Measurements from ENCODE around the gene PRAMEF7.
"Not testable (repeated sequence)": the region's sequence is repeated elsewhere in the genome, so short reads cannot be mapped to it uniquely, and the experiment has no call there.

Gene PRAMEF7

DNA sequence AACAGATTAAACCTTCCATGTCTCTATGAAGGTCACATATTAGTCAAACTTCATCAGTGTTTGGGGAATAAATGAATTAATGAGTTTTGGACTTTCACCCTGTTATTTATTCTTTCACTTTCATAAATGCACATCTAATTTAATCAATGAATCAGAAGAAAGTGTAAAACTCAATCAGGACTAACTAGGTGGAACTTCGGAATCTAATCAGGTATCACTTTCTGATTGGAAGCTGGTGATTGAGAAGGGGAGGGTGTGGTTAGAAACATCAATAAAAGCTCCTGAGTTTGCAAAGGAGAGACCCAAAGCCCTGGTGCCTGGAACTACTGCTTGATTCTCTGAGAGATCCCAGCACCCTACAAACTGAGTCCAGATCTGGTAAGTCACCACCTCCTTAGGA is at the start of gene PRAMEF7:
PRAMEF7 (plus strand) TSS at position 301 of the 400 bp plus-strand sequence. CDS start 1,083 bp downstream, outside the sequence.
- not testable (repeated sequence) for DNase-seq (ENCODE audit: low read depth in 3 of 3)

DNA sequence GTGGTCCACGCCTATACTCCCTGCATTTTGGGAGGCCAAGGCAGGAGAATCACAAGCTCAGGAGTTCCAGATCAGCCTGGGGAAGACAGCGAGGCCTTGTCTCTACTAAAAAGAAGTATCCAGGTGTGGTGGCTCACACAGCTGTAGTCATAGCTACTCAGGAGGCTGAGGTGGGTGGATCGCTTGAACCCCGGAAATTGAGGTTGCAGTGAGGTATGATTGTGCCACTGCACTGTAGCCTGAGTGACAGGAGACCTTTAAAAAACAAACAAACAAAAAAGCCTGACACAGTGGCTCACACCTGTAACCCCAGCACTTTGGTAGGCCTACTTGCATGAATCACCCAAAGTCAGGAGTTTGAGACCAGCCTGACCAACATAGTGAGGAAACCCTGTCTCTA is 38.0 kb upstream of the PRAMEF7 start:
- DNase-seq (ENCODE audit: low read depth in 3 of 3) = not testable (repeated sequence)

DNA sequence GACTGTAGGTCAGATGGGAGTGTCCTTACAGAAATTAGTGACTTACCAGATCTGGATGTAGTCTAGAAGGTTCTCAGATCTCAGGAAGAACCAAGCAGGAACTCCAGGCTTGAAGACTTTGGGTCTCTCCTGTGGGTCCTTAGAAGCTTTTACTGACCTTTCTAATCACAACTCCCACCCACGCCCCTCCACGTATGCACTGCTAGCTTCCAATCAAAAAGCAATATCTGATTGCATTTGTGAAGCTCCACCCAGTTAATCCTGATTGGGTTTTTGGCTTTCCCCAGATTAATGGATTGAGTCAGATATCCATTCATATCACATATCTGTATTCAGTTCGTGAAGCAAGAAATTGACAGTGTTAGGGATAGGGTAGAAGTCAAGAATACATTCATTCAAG is 30.3 kb upstream of the PRAMEF7 start, which contains the start of gene PRAMEF4:
PRAMEF4 (minus strand) TSS at position 101 of the 400 bp plus-strand sequence. CDS start 2,807 bp downstream, outside the sequence.
- not testable (repeated sequence) for DNase-seq (ENCODE audit: low read depth in 3 of 3)

DNA sequence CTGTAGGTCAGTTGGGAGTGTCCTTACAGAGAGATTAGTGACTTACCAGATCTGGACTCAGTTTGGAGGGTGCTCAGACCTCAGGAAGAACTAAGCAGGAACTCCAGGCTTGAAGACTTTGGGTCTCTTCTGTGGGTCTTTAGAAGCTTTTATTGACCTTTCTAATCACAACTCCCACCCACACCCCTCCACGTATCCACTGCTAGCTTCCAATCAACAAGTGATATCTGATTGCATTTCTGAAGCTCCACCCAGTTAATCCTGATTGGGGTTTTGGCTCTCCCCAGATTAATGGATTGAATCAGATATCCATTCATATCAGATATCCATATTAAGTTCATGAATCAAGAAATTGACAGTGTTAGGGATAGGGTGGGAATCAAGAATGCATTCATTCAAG is 18.2 kb upstream of the PRAMEF7 start, which contains the start of gene PRAMEF10:
PRAMEF10 (minus strand) TSS at position 101 of the 400 bp plus-strand sequence. CDS start 2,423 bp downstream, outside the sequence.
- DNase-seq (ENCODE audit: low read depth in 3 of 3) = not testable (repeated sequence)

DNA sequence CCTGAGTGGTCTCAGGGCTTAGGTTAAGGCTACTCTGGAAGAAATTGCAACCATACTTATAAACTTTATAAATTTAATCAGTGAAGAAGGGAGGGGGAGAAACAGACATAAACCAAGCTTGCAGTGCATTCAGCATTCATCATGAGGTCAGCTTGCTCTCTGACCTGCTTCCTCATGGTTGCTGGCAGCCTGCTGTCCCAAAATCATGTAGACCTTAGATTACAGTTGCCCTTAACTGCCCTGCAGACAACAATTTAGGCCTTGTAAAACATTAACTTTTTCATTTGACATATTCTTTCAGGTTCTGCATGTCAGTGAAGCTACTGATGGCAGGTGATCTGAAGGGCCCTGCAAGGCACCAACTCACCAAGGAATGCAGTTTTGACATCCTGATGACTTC is 17.2 kb upstream of the PRAMEF7 start:
- DNase-seq (ENCODE audit: low read depth in 3 of 3) = not testable (repeated sequence)

DNA sequence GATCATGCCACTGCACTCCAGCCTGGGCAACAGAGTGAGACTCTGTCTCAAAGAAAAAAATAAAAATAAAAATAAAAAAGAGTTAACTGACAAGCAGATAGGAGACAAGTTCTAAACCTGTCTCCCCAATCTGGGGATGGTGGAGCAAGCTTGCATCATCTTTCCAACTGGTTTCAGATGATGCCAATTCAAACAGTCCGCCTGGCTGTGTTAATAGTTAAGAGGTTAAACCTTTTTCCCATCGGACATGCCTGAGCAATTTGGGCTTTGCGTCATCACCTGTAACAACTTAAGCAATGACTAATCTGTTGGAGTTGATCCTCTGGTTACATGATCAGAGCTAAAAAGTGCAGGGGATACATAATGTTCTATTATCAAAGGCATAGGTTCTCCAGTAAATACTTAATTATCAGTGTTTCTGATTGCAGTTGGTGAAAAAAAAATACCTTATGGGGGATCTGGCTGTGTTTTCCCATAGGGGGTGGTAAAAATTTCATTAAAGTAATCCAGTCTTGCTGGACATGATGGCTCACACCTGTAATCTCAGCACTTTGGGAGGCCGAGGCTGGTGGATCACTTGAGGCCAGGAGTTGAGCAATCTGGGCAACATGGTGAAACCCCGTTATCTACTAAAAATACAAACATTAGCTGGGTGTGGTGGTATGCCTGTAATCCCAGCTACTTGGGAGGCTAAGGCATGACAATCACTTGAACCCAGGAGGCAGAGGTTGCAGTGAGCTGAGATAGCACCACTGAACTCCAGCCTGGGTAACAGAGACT is 12.4 kb upstream of the PRAMEF7 start:
- DNase-seq (ENCODE audit: low read depth in 3 of 3) = not testable (repeated sequence)

DNA sequence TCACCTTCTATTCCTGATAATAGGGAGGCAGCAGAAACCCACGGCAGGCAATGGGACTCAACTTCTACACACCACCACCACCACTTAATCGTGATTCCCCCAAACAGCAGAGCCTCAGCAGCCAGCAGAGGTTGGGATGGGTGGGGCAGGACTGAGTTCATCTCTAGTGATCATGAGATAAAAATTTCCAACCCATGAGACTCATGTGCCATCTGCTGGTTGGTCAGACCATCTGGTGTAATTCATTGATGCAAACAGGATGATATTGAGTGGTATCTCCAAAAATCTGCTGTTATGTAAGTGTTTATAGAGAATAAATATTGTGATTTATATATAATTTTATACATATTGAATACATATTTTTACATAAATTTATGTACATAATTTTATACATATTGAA is 5.3 kb downstream of the PRAMEF7 start:
- not testable (repeated sequence) for DNase-seq (ENCODE audit: low read depth in 3 of 3)

DNA sequence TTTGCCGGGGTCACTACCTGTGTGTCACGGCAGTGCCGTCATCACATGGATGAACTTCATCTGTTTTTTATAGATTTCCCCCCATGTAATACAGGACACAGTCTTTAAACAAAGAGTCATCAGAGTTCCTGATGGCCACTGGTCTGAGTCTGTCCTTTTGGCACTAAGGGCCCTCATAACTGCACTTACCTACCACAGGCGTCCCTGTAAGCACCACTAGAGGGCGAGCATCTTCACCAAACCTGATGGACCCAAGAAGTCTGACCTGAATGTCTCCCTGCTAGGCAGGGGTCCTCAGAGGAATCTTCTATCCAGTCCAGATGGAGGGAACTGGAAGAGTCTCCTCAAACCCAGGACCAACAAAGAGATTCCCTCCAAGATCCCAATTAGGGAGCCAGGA is 8.0 kb downstream of the PRAMEF7 start:
- not testable (repeated sequence) for DNase-seq (ENCODE audit: low read depth in 3 of 3)

DNA sequence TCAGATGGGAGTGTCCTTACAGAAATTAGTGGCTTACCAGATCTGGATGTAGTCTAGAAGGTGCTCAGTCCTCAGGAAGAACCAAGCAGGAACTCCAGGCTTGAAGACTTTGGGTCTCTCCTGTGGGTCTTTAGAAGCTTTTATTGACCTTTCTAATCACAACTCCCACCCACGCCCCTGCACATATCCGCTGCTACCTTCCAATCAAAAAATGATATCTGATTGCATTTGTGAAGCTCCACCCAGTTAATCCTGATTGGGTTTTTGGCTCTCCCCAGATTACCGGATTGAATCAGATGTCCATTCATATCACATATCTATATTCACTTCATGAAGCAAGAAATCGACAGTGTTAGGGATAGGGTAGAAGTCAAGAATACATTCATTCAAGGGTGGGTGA is 31.1 kb downstream of the PRAMEF7 start, which contains the start of gene PRAMEF6:
PRAMEF6 (minus strand) TSS at position 101 of the 400 bp plus-strand sequence. CDS start 5,062 bp downstream, outside the sequence.
- not testable (repeated sequence) for DNase-seq (ENCODE audit: low read depth in 3 of 3)
